Neural progenitor cell (in vitro differentiated cells): ENCODE results near the gene SLC25A29.

Experiments
- EZH2 ChIP-seq: fragments of 200-600 bp; sonication (generic); IDR thresholded peaks from 2 replicates; pipeline ENCODE4 v1.6.1; 2017; ENCODE audit warnings: antibody characterized with exemption, mild to moderate bottlenecking, moderate library complexity
- TF ChIP-seq, protein P1 (sequence below): fragments of 200-600 bp; sonication (generic); IDR thresholded peaks from 2 replicates; pipeline ENCODE4 v1.5.1; 2017; ENCODE audit warnings: antibody characterized with exemption, mild to moderate bottlenecking

DNA sequence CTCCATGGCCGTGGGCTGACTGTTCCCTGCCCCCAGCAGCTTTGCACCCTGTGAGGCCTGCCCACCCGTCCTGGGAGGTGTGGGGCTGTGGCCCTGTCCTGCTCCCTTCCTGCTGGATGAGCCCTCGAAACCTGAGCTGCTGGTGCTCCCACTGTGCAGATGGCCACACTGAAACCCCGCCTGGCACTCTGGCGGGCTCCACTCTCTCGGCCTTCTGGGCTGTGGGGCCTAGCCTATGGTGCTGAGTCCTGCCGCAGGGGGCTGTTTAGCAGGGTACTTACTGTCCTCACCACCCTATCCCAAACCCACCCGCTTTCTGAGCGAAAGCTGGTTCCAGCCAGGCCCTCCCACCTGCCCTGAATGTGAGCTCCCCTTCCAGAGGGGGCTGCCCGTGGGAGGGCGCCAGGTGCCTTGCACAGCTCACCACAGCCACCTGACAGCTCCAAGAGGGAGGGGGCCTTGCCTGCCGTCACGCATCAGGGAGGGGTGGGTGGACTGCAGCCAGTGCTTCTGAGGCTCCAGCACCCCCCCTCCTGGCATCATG, 24.2 kb upstream of the SLC25A29 start:
- TF ChIP-seq, protein P1, sequence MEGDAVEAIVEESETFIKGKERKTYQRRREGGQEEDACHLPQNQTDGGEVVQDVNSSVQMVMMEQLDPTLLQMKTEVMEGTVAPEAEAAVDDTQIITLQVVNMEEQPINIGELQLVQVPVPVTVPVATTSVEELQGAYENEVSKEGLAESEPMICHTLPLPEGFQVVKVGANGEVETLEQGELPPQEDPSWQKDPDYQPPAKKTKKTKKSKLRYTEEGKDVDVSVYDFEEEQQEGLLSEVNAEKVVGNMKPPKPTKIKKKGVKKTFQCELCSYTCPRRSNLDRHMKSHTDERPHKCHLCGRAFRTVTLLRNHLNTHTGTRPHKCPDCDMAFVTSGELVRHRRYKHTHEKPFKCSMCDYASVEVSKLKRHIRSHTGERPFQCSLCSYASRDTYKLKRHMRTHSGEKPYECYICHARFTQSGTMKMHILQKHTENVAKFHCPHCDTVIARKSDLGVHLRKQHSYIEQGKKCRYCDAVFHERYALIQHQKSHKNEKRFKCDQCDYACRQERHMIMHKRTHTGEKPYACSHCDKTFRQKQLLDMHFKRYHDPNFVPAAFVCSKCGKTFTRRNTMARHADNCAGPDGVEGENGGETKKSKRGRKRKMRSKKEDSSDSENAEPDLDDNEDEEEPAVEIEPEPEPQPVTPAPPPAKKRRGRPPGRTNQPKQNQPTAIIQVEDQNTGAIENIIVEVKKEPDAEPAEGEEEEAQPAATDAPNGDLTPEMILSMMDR: no peak
- TF ChIP-seq EZH2: no peak
